Kidney epithelial cell (primary cell): ENCODE data around the gene CRYGA. TPM values are rescaled to one million over a fixed set of nuclear protein-coding genes. Genes with fewer than 3 reads are reported as not detected.

Source experiments
- DNase-seq: peaks from one replicate; pipeline ENCODE4 v3.0.0-alpha.2; 2010; ENCODE audit warnings: low read depth
- H3K27me3 ChIP-seq: 2 replicates; pipeline ENCODE4 v1.6.0; 2011; ENCODE audit warnings: low read length; ENCODE audit not compliant: control insufficient read depth, insufficient read depth
- H3K36me3 ChIP-seq: 2 replicates; pipeline ENCODE4 v1.5.1; 2011; ENCODE audit warnings: low read length; ENCODE audit not compliant: control insufficient read depth, insufficient read depth
- H3K4me3 ChIP-seq: 2 replicates; pipeline ENCODE4 v1.5.1; 2011; ENCODE audit warnings: low read depth, mild to moderate bottlenecking, control low read depth, low read length
- CTCF ChIP-seq: IDR thresholded peaks from 2 replicates; pipeline ENCODE4 v1.5.1; 2011; ENCODE audit warnings: mild to moderate bottlenecking, moderate library complexity, low read length, control low read depth, inconsistent platforms; ENCODE audit not compliant: insufficient read depth, poor library complexity, severe bottlenecking
- total RNA-seq: library from RNA; depleted of rRNA; stranded (reverse); fragments of >200 nt; gene quantifications from 2 replicates; pipeline ENCODE4 v1.2.3, GENCODE V29; 2015

The CRYGA gene
- not detected in 2 replicates for total RNA-seq

- no peaks in the 10 kb centered on the region for H3K36me3 ChIP-seq
- DNase-seq: no peak
- no peak for TF ChIP-seq CTCF
Observed at GRCh38 chr2:208163489-208163888, at the start of gene CRYGA. Gene CRYGA, minus strand, starts transcription at chr2:208163589. Its CDS starts 33 bp downstream, at chr2:208163556.

GRCh38 chr2:208210688-208211451, 47.5 kb upstream of the CRYGA start:
- Histone ChIP-seq H3K4me3 (no peak overlapping the region), H3K36me3 (no peaks in the 10 kb centered on the region), H3K27me3 (no peaks in the 10 kb centered on the region)
- DNase-seq: no peak
- no peak for TF ChIP-seq CTCF

More at GRCh38 chr2:208163489-208163888, at the start of gene CRYGA:
- H3K4me3 ChIP-seq: no peak within 1 kb of the TSS
- H3K27me3 ChIP-seq: no peaks in the 10 kb centered on the region

GRCh38 chr2:208208335-208209085, 45.1 kb upstream of the CRYGA start:
- H3K27me3 ChIP-seq: no peaks in the 10 kb centered on the region
- no peak for DNase-seq
- TF ChIP-seq CTCF: no peak
- H3K4me3 ChIP-seq: no peak overlapping the region
- no peaks in the 10 kb centered on the region for H3K36me3 ChIP-seq

- DNase-seq: no peak
- no peaks in the 10 kb centered on the region for H3K36me3 ChIP-seq
- no peak overlapping the region for H3K4me3 ChIP-seq
- no peaks in the 10 kb centered on the region for H3K27me3 ChIP-seq
- no peak for TF ChIP-seq CTCF
Observed at GRCh38 chr2:208207769-208208168, 44.4 kb upstream of the CRYGA start.

GRCh38 chr2:208204166-208204565, 40.8 kb upstream of the CRYGA start:
- no peak for TF ChIP-seq CTCF
- H3K27me3 ChIP-seq: no peaks in the 10 kb centered on the region

More at GRCh38 chr2:208204166-208204565, 40.8 kb upstream of the CRYGA start:
- no peak for DNase-seq
- Histone ChIP-seq H3K36me3 (no peaks in the 10 kb centered on the region), H3K4me3 (no peak overlapping the region)
